ENCODE data around the gene ZNF3.

DNA sequence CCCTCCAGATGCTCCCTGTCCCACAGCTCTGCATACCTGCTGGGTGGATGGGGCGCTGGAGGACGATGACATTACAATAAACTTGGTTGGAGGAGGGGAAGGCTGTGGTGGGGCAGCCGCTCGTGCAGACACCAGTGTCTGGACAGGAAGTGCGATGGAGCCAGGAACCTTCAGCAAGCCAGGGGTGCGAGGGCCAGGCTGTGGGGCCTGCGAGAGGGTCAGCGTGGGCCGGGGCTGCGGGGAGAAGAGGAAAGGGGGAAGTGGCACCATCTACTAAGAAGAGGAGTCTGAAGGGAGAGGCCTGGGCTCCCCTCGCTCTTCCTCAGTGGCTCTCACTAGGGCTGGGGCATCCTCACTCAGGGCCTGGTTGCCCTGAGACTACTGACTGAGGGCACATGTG, 26.4 kb upstream of the ZNF3 start:
- TF ChIP-seq HDGF (IDR thresholded peaks at IDR 0.05; ENCODE audit: borderline replicate concordance) (no peak), SP1 (IDR thresholded peaks at IDR 0.05) (no peak), FOXK2 (IDR thresholded peaks at IDR 0.05) (no peak), ZNF384 (IDR thresholded peaks at IDR 0.05) (no peak), FOXM1 (IDR thresholded peaks at IDR 0.05; ENCODE audit: borderline replicate concordance) (no peak)
